Lower lobe of right lung (tissue), 2 donors: ENCODE measurements around the gene PRIM2. TPM values are rescaled to one million over a fixed set of nuclear protein-coding genes. Genes with fewer than 3 reads are reported as not detected.

Source experiments
- ATAC-seq, 2 donors: fragments of 200-7000 bp; cut with Tn5 transposase; one replicate each; pipeline ENCODE4 v1.9.1; 2020 to 2022; ENCODE audit warnings: mild to moderate bottlenecking in 2 of 2, moderate library complexity in 2 of 2
- DNase-seq: peaks from one replicate; pipeline ENCODE4 v3.0.0-alpha.2; 2020
- H3K27ac ChIP-seq: fragments of 200-600 bp; one replicate; pipeline ENCODE4 v1.8.0; 2022
- H3K27me3 ChIP-seq: fragments of 200-600 bp; one replicate; pipeline ENCODE4 v1.8.0; 2022; ENCODE audit warnings: low read depth
- H3K36me3 ChIP-seq: fragments of 200-600 bp; one replicate; pipeline ENCODE4 v1.8.0; 2022; ENCODE audit warnings: mild to moderate bottlenecking
- H3K4me1 ChIP-seq: fragments of 200-600 bp; one replicate; pipeline ENCODE4 v1.8.0; 2022
- H3K4me3 ChIP-seq: fragments of 200-600 bp; one replicate; pipeline ENCODE4 v1.8.0; 2022; ENCODE audit warnings: mild to moderate bottlenecking
- H3K9me3 ChIP-seq: fragments of 200-600 bp; one replicate; pipeline ENCODE4 v1.8.0; 2022
- intact Hi-C: fragments of 100-400 bp; cut with DNase I; formaldehyde crosslinking; loops from one replicate; pipeline ENCODE4 v1.11.0; 2022
- total RNA-seq: library from RNA; stranded (reverse); fragmentation: NEBNext Ultra II Directional; extraction: Animal tissue kit (Norgen Biotek cat#: 25700); gene quantifications from one replicate; pipeline ENCODE4 v1.2.1, GENCODE V29; 2021
- TF ChIP-seq, protein P1 (sequence below): fragments of 200-600 bp; IDR thresholded peaks from one replicate; pipeline ENCODE4 v1.8.0; 2022; ENCODE audit warnings: antibody characterized with exemption, mild to moderate bottlenecking
- donor health status: DM: no; HTN: yes; CAD: no; lungs with severe emphysema.

PRIM2 gene
- total RNA-seq, 1 donor from 2014 or later, result 9.1 TPM

DNA sequence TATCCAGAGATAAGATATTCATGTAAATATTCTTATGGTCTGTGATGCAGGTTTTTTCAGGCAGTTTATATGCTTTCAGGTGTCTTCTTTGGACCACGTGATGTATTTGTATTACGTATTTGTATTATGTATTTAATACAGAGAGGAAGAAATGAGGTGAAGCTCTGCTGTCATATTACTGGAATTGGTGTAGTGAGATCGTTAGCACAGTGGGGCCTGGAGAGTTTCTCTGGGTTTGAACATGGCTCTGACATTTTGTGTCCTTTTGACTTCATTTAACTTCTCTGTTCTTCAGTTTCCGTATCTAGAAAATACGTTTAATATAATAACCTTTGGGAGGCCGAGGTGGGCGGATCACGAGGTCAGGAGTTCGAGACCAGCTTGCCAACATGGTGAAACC is 1.6 kb upstream of the PRIM2 start:
- no peak overlapping the region for H3K27ac ChIP-seq
- peaks cover 17% of the 10 kb centered on the region for H3K36me3 ChIP-seq
- intact Hi-C loops, result no loop called here
- H3K4me3 ChIP-seq, result peak overlapping the region; percentile 74
- DNase-seq (no peak), ATAC-seq (no peak)
- TF ChIP-seq, protein P1, sequence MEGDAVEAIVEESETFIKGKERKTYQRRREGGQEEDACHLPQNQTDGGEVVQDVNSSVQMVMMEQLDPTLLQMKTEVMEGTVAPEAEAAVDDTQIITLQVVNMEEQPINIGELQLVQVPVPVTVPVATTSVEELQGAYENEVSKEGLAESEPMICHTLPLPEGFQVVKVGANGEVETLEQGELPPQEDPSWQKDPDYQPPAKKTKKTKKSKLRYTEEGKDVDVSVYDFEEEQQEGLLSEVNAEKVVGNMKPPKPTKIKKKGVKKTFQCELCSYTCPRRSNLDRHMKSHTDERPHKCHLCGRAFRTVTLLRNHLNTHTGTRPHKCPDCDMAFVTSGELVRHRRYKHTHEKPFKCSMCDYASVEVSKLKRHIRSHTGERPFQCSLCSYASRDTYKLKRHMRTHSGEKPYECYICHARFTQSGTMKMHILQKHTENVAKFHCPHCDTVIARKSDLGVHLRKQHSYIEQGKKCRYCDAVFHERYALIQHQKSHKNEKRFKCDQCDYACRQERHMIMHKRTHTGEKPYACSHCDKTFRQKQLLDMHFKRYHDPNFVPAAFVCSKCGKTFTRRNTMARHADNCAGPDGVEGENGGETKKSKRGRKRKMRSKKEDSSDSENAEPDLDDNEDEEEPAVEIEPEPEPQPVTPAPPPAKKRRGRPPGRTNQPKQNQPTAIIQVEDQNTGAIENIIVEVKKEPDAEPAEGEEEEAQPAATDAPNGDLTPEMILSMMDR, result no peak
- H3K4me1 ChIP-seq, result peaks cover 13% of the 10 kb centered on the region
- H3K27me3 ChIP-seq, result no peaks in the 10 kb centered on the region
- H3K9me3 ChIP-seq, result no peaks in the 10 kb centered on the region

DNA sequence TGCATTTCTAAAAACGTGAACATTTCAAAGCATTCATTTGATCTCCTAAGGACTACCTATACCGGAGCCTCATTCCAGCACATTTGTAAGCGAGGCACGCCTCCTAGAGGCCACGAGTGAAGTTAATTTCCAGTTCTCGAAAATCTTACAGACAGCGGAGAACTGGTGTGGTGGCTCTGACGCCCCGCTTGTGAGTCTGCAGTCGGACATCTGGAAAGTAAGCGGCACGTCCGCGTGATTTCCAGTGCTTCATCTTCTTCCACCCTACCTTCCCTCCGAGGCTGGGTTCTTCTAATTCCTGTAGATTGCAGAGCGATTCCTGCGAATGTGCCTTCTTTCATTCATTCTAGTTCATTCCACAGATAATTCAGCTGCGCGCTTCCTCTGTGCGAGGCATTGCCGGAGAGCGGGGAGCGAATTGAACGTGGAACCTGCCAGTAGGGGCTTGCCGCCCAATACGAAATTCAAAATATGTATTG is 810 bp upstream of the PRIM2 start:
- H3K27ac ChIP-seq, result peak overlapping the region; percentile 66
- H3K36me3 ChIP-seq, result peaks cover 25% of the 10 kb centered on the region
- TF ChIP-seq, protein P1, result peak; percentile 79
- H3K4me1 ChIP-seq, result peaks cover 13% of the 10 kb centered on the region
- intact Hi-C loops, result no loop called here
- peak overlapping the region; percentile 74 for H3K4me3 ChIP-seq
- H3K27me3 ChIP-seq, result no peaks in the 10 kb centered on the region
- ATAC-seq (peak; percentile 95 to 97), DNase-seq (peak; percentile 80)
- H3K9me3 ChIP-seq, result no peaks in the 10 kb centered on the region

DNA sequence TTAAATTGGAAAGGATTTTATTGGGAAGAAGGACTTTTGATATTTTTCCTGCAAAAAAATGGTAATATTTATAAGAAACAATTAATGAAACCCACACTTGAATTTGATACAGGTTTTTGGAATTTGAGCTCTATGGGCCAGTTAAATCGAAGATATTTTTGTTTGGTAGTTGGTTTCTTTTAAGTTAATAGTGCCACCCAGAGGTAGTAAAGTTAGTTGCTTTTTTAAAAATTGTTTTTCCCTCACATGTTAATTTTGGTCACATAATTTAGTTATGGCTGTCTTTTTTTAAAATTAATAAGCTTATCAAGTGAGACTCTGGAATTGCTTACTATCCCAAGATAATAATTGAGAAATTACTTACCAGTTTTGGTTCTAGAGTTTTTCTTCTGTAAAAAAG is 7.1 kb downstream of the PRIM2 start:
- TF ChIP-seq, protein P1, result peak; percentile 36
- Histone ChIP-seq H3K4me3 (no peak overlapping the region), H3K4me1 (no peaks in the 10 kb centered on the region), H3K27me3 (no peaks in the 10 kb centered on the region), H3K36me3 (peaks cover 67% of the 10 kb centered on the region), H3K27ac (no peak overlapping the region), H3K9me3 (peaks cover 5% of the 10 kb centered on the region)
- ATAC-seq (no peak), DNase-seq (no peak)
- intact Hi-C loops, result no loop called here

DNA sequence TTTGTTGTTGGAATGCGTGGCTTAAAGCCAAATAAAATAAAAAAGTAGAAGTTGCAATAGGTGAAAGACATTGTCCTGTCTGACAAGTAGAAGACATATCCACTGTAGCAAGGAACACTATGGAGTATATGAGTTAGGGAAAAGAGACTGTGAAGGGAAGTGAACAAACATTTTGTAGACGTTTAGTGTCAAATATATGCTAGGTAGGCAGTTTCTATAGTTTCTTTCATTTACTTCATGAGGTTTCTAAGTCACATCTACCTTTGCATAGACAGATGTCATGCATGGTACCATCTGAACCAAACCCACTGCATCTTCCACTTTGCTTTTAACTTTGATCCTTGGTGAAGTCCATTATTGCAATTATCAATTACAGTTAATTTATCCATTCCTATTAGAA is 9.9 kb downstream of the PRIM2 start:
- intact Hi-C loops, result no loop called here
- no peaks in the 10 kb centered on the region for H3K4me1 ChIP-seq
- ATAC-seq (no peak), DNase-seq (no peak)
- no peak overlapping the region for H3K4me3 ChIP-seq
- peaks cover 40% of the 10 kb centered on the region for H3K36me3 ChIP-seq
- TF ChIP-seq, protein P1, result no peak
- H3K27ac ChIP-seq, result no peak overlapping the region
- peaks cover 13% of the 10 kb centered on the region for H3K9me3 ChIP-seq
- H3K27me3 ChIP-seq, result no peaks in the 10 kb centered on the region

DNA sequence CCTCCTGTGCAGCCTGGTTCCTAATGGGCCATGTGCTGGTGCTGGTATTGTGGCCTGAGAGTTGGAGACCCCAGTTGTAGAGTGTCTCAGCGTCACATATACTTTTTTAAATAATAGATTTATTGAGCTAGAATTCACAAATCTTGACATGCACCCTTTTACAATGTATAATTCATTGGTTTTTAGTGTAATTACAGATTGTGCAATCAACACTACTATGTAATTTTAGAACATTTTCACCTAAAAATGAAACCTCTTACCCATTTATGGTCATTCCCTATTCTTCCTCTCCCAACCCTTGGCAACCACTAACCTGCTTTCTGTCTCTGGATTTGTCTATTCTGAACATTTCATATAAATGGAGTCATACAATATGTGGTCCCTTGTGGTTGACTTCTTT is 10.6 kb downstream of the PRIM2 start:
- intact Hi-C loops, result no loop called here
- Histone ChIP-seq H3K27me3 (no peaks in the 10 kb centered on the region), H3K4me3 (no peak overlapping the region), H3K27ac (no peak overlapping the region), H3K36me3 (peaks cover 36% of the 10 kb centered on the region), H3K9me3 (peaks cover 13% of the 10 kb centered on the region), H3K4me1 (no peaks in the 10 kb centered on the region)
- DNase-seq, result no peak
- TF ChIP-seq, protein P1, result no peak
- ATAC-seq, result no peak

DNA sequence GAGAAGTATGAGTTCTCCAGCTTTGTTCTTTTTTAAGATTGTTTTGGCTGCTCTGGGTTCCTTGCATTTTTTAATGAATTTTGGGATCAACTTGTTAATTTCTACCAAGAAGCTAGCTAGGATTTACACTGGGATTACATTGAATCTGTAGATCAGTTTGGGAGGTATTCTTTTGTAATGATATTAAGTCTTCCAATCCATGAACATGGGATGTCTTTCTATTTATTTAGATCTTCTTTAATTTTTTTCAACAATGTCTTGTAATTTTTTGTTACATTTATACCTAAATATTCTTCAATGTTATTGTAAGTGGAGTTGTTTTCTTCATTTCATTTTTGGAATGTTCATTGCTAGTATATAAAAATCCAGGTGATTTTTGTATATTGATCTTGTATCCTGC is 12.5 kb downstream of the PRIM2 start:
- no peak overlapping the region for H3K4me3 ChIP-seq
- H3K27me3 ChIP-seq, result no peaks in the 10 kb centered on the region
- DNase-seq (no peak), ATAC-seq (no peak)
- no peaks in the 10 kb centered on the region for H3K4me1 ChIP-seq
- H3K27ac ChIP-seq, result no peak overlapping the region
- H3K36me3 ChIP-seq, result peaks cover 29% of the 10 kb centered on the region
- TF ChIP-seq, protein P1, result no peak
- H3K9me3 ChIP-seq, result peaks cover 13% of the 10 kb centered on the region
- intact Hi-C loops, result no loop called here
